Esophagus muscularis mucosa (tissue), 4 donors: Measurements from ENCODE around the gene PCDHGA4.

Source experiments
- CTCF ChIP-seq, 3 experiments: fragments of 200-600 bp in 2 of 3; fragments of 450-650 bp in 1 of 3; sonication (generic) in 2 of 3; IDR thresholded peaks; one replicate each; pipeline ENCODE4 v1.5.1; 2017 to 2019; ENCODE audit warnings: antibody characterized with exemption in 3 of 3, mild to moderate bottlenecking in 2 of 3, moderate library complexity in 1 of 3
- EP300 ChIP-seq: sonication (generic); formaldehyde crosslinking; IDR thresholded peaks from one replicate; pipeline ENCODE4 v1.6.1; 2017; ENCODE audit warnings: antibody characterized with exemption
- POLR2A ChIP-seq: fragments of 450-650 bp; IDR thresholded peaks from one replicate; pipeline ENCODE4 v1.6.1; 2017; ENCODE audit warnings: antibody characterized with exemption, moderate library complexity, mild to moderate bottlenecking, low read depth

- TF ChIP-seq POLR2A (no peak), CTCF (IDR thresholded peaks at IDR 0.05) (no peak), EP300 (no peak)
These were observed 7.9 kb downstream of the PCDHGA4 start for GRCh38 chr5:141362719-141363118.
